A549 (cell line): ENCODE results near the gene DDB1. TPM values are rescaled to one million over a fixed set of nuclear protein-coding genes. Genes with fewer than 3 reads are reported as not detected.

ENCODE experiments used
- ATAC-seq, 2 experiments: fragments of 200-7000 bp in 1 of 2; fragments of >200 bp in 1 of 2; cut with Nextera tagmentation in 1 of 2; cut with Tn5 transposase in 1 of 2; 3 replicates each; pipeline versions ENCODE4 v1.8.0 to v1.9.1; 2018 to 2020; ENCODE audit warnings: mild to moderate bottlenecking in 1 of 2, moderate library complexity in 1 of 2
- CTCF ChIA-PET: fragments of 300-600 bp; sonication (Branson Sonifier 250); formaldehyde crosslinking; extraction: SDS; loops from one replicate; lab custom pipeline; 2021; ENCODE audit warnings: antibody characterized with exemption, inconsistent platforms; lab: Yijun Ruan, JAX
- POLR2A ChIA-PET: fragments of 350-600 bp; formaldehyde crosslinking; extraction: SDS; loops from one replicate; lab custom pipeline; 2021; ENCODE audit warnings: antibody characterized with exemption, inconsistent platforms; lab: Yijun Ruan, JAX
- DNase-seq, 2 experiments: peaks; one replicate each; pipeline versions ENCODE4 v3.0.0 to v3.0.0-alpha.2; 2011 to 2016; ENCODE audit warnings: low read depth in 1 of 2, low spot score in 1 of 2
- FAIRE-seq: peaks from 2 replicates; lab custom pipeline; 2011; peaks lifted over from hg19 to GRCh38; lab: Jason Lieb, UNC
- H3K27ac ChIP-seq, 2 experiments: fragments of >200 bp; sonication (Bioruptor Twin); formaldehyde crosslinking; 3 replicates each; pipeline ENCODE4 v1.5.1; 2016 to 2017
- H3K4me1 ChIP-seq: fragments of >200 bp; sonication (Bioruptor Twin); formaldehyde crosslinking; 3 replicates; pipeline ENCODE4 v1.6.1; 2016
- H3K4me2 ChIP-seq: fragments of >200 bp; sonication (Bioruptor Twin); formaldehyde crosslinking; 3 replicates; pipeline ENCODE4 v1.6.1; 2016
- H3K4me3 ChIP-seq: fragments of >200 bp; sonication (Bioruptor Twin); formaldehyde crosslinking; 3 replicates; pipeline ENCODE4 v1.5.1; 2016
- H3K9me3 ChIP-seq: fragments of >200 bp; sonication (Bioruptor Twin); formaldehyde crosslinking; 3 replicates; pipeline ENCODE4 v1.6.1; 2016
- HDAC2 ChIP-seq: fragments of 200-600 bp; sonication (generic); IDR thresholded peaks from 2 replicates; pipeline ENCODE4 v1.6.1; 2016
- JUN ChIP-seq, 2 experiments: fragments of >200 bp; sonication (Bioruptor Twin); formaldehyde crosslinking; IDR thresholded peaks; 2 replicates in 1 of 2; 3 replicates in 1 of 2; pipeline ENCODE4 v1.6.1; 2016 to 2017
- JUNB ChIP-seq: fragments of >200 bp; sonication (Bioruptor Twin); formaldehyde crosslinking; IDR thresholded peaks from 2 replicates; pipeline ENCODE4 v1.6.1; 2016
- KDM1A ChIP-seq: fragments of 200-600 bp; sonication (generic); IDR thresholded peaks from 2 replicates; pipeline ENCODE4 v1.6.1; 2016; ENCODE audit warnings: low read depth, mild to moderate bottlenecking
- MAX ChIP-seq: IDR thresholded peaks from 2 replicates; pipeline ENCODE4 v1.6.1; 2012
- MYC ChIP-seq: IDR thresholded peaks from 2 replicates; pipeline ENCODE4 v1.6.1; 2012; ENCODE audit warnings: mild to moderate bottlenecking, inconsistent platforms, low read length, improper control_type of control experiment, borderline replicate concordance
- NFE2L2 ChIP-seq: fragments of 150-350 bp; conservative IDR thresholded peaks from 2 replicates; pipeline ENCODE4 v1.6.1; 2014; ENCODE audit warnings: low read length
- NR3C1 ChIP-seq: fragments of >200 bp; sonication (Bioruptor Twin); formaldehyde crosslinking; IDR thresholded peaks from 3 replicates; pipeline ENCODE4 v1.6.1; 2017
- POLR2AphosphoS2 ChIP-seq: conservative IDR thresholded peaks from 2 replicates; pipeline ENCODE4 v1.6.1; 2012; ENCODE audit warnings: low read length, improper control_type of control experiment, inconsistent platforms
- RAD21 ChIP-seq, 2 experiments: fragments of >200 bp in 1 of 2; sonication (Bioruptor Twin) in 1 of 2; formaldehyde crosslinking in 1 of 2; IDR thresholded peaks in 1 of 2; conservative IDR thresholded peaks in 1 of 2; 2 replicates in 1 of 2; 3 replicates in 1 of 2; pipeline ENCODE4 v1.6.1; 2012 to 2018; ENCODE audit warnings: inconsistent platforms in 1 of 2
- SREBF2 ChIP-seq: fragments of 450-650 bp; IDR thresholded peaks from 2 replicates; pipeline ENCODE4 v1.6.1; 2014; ENCODE audit warnings: mild to moderate bottlenecking, moderate library complexity
- TP53 ChIP-seq: fragments of 250-450 bp; sonication (Bioruptor Pico); IDR thresholded peaks from 2 replicates; pipeline ENCODE4 v1.5.0; 2021; ENCODE audit warnings: mild to moderate bottlenecking, moderate library complexity
- whole genome bisulfite sequencing: methylation state at CpG from one replicate; pipeline ENCODE4 v1.1.6; 2017; ENCODE audit errors: missing lambda C conversion rate; 5-methylcytosine and 5-hydroxymethylcytosine counted together
- polyA plus RNA-seq, 4 experiments: library from polyadenylated mRNA; depleted of rRNA in 3 of 4; stranded (reverse); fragments of >200 nt; fragmentation: RNase III in 1 of 4; extraction: RNeasy Plus Mini Kit Qiagen cat#74134 plus additional on column Dnase treatment in 1 of 4; gene quantifications; 2 replicates in 3 of 4; 3 replicates in 1 of 4; pipeline ENCODE4 v1.2.3, GENCODE V29; 2011 to 2017
- TF ChIP-seq, protein P1 (sequence below): fragments of >200 bp; sonication (Bioruptor Twin); formaldehyde crosslinking; IDR thresholded peaks from 3 replicates; pipeline ENCODE4 v1.6.1; 2016

DDB1 gene
- polyA plus RNA-seq, 2 of the 4 experiments (the other 2 are of a cell fraction) = 149 to 222 TPM

DNA sequence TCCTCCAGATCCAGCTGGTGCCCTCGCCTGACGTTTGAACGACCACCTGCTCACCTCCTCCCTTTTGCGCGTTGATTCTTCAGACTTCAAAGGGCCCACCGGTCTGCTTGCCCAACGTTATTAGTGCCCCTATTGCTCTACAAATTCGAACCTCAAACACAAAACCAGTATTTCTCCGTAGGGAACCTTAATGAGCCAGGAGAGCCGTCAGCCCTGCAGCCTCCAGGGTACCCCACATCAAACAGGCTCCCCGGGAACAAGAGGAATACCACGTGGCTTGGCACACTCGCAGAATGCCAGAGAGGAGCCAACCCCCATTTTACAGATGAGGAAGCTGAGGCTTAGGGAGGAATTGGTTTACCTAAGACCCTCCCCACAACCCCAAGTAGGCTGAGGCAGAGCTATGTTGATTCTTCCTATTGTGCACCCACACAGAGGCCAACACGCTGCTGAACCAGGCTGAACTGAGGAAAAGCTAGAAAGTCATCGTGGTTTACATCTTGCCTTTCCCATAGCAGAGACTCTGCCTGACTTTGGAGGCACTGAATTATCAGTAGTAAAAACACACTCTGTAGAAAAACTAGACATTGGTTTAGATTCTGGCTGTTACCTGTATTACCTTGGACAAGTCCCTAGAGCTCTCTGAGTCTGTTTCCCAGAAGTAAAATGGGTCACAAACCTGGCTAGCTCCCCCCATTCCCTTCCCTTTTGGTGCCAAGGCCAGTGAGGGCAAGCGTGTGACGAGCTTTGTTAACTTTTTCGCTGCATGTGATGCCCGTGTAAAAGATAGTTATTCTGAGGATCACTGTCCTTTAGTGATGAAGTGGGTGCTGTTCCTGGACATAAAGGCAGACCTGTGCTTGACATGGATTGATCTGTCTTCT lies 887 bp upstream of the DDB1 start:
- no peaks in the 10 kb centered on the region for H3K9me3 ChIP-seq
- no peak for FAIRE-seq
- ATAC-seq = no peak
- 34% methylated on average over 17 of the region's 19 CpGs for WGBS
- ChIA-PET CTCF (interaction anchor here (1.0 to 10.9 kb wide), 11 partner anchors 12 to 143 kb away, joined by 3 to 552 read pairs (median 5); partner anchors contain the start of genes CYB561A3, TMEM138 and TMEM216), POLR2A (interaction anchor here (1.1 to 7.9 kb wide), 6 partner anchors 11 to 59 kb away, joined by 3 to 67 read pairs (median 6); partner anchors contain the start of genes CYB561A3, TMEM138 and TMEM216)
- peaks cover 35% of the 10 kb centered on the region for H3K4me1 ChIP-seq
- H3K4me3 ChIP-seq = peak overlapping the region; percentile 96
- peak overlapping the region; percentile 93 to 96 for H3K27ac ChIP-seq
- TF ChIP-seq NFE2L2 (no peak), TP53 (CRISPR knock-in tag) (no peak), SREBF2 (no peak), KDM1A (peak; percentile 81; the same call in 1 of the 2 replicates), MAX (peak; percentile 40), MYC (peak; percentile 80)
- TF ChIP-seq, protein P1, sequence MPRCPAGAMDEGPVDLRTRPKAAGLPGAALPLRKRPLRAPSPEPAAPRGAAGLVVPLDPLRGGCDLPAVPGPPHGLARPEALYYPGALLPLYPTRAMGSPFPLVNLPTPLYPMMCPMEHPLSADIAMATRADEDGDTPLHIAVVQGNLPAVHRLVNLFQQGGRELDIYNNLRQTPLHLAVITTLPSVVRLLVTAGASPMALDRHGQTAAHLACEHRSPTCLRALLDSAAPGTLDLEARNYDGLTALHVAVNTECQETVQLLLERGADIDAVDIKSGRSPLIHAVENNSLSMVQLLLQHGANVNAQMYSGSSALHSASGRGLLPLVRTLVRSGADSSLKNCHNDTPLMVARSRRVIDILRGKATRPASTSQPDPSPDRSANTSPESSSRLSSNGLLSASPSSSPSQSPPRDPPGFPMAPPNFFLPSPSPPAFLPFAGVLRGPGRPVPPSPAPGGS = no peak; the same call in 2 of the 3 replicates
- DNase-seq = no peak
- H3K4me2 ChIP-seq = peak overlapping the region; percentile 80

DNA sequence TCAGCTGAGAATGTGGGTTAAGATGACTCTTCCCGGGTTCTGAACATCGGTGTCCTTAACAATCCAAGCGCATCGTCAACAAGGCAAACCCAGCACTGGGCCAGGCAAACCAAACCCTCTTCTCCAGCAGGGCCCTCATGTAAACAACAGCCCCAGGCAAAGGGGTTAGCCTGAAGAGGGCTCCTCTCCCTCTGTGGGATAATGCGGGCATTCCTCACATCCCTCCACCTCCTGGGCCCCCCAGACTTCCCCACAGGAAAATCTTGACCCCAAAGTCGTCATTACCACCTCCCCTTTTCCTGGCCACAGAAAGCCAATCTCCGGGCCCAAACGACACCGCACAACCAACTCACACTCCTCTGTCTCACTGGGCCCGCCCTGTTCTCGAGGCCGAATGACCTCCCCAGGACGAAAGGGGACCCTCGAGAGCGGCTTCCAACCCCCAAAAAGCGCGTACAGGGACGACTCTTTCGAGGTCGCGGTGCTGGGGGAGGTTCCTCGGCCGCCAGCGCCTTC lies 566 bp downstream of the DDB1 start:
- ChIA-PET POLR2A (interaction anchor here (1.7 kb wide), 1 partner anchor 30 kb away, joined by 6 read pairs; the partner anchor contains the start of genes CYB561A3 and TMEM138), CTCF (interaction anchor here (0.6 to 5.6 kb wide), 3 partner anchors 10 to 78 kb away, joined by 3 to 41 read pairs (median 4); no protein-coding TSS in a partner anchor)
- DNase-seq (peak in 1 of 2 experiments; percentile 57), ATAC-seq (peak in 1 of 2 experiments; percentile 19; a peak in 3 of 6 replicates), FAIRE-seq (no peak)
- H3K27ac ChIP-seq = peak overlapping the region; percentile 93 to 96
- peak overlapping the region; percentile 96 for H3K4me3 ChIP-seq
- peak overlapping the region; percentile 79 for H3K4me2 ChIP-seq
- no peaks in the 10 kb centered on the region for H3K9me3 ChIP-seq
- peaks cover 35% of the 10 kb centered on the region for H3K4me1 ChIP-seq
- TF ChIP-seq HDAC2 (no peak), KDM1A (no peak)
- WGBS = under 1% methylated on average over 20 of the region's 24 CpGs

- no peak for TF ChIP-seq JUN (IDR thresholded peaks at IDR 0.05)
- no peak for TF ChIP-seq JUNB
- Histone ChIP-seq H3K9me3 (no peaks in the 10 kb centered on the region), H3K4me1 (peaks cover 35% of the 10 kb centered on the region), H3K4me2 (peak overlapping the region; percentile 79), H3K27ac (peak overlapping the region in 1 of 2 experiments; percentile 93; a peak in 4 of 6 replicates), H3K4me3 (peak overlapping the region; percentile 96)
- no peak for ATAC-seq
- CTCF ChIA-PET = interaction anchor here (0.6 to 5.6 kb wide), 7 partner anchors 10 to 416 kb away, joined by 3 to 41 read pairs (median 4); no protein-coding TSS in a partner anchor
- 78% methylated on average over 6 of the region's 6 CpGs for WGBS
- POLR2A ChIA-PET = interaction anchor here (1.7 kb wide), 1 partner anchor 30 kb away, joined by 6 read pairs; the partner anchor contains the start of genes CYB561A3 and TMEM138
- no peak for FAIRE-seq
- no peak for DNase-seq
These were observed 1.3 kb downstream of the DDB1 start for GRCh38 chr11:61331651-61332050.

GRCh38 chr11:61329871-61330270 lies 3.0 kb downstream of the DDB1 start:
- POLR2A ChIA-PET = interaction anchor here (1.5 kb wide), 1 partner anchor 32 kb away, joined by 3 read pairs; the partner anchor contains the start of gene TMEM138
- TF ChIP-seq NR3C1 (no peak), POLR2AphosphoS2 (no peak), RAD21 (conservative IDR thresholded peaks at IDR 0.05 in 1 of 2, IDR thresholded peaks at IDR 0.05 in 1 of 2) (no peak)
- DNase-seq (no peak), FAIRE-seq (no peak), ATAC-seq (no peak)
- H3K4me1 ChIP-seq = peaks cover 25% of the 10 kb centered on the region
- no peak overlapping the region for H3K4me2 ChIP-seq
- no peaks in the 10 kb centered on the region for H3K9me3 ChIP-seq
- no peak overlapping the region for H3K4me3 ChIP-seq
- no peak overlapping the region for H3K27ac ChIP-seq
- 98% methylated on average over 4 of the region's 4 CpGs for WGBS
- CTCF ChIA-PET = interaction anchor here (1.4 to 5.6 kb wide), 2 partner anchors 19 to 56 kb away, joined by 3 to 41 read pairs; no protein-coding TSS in a partner anchor
